Ovary (tissue), 9 donors: Measurements from ENCODE around the gene GPR26. TPM values are rescaled to one million over a fixed set of nuclear protein-coding genes. Genes with fewer than 3 reads are reported as not detected.

Experiments used
- DNase-seq, 5 donors: peaks; one replicate each; pipeline ENCODE4 v3.0.0-alpha.2; 2019 to 2020
- H3K27ac ChIP-seq, 2 donors: fragments of 200-600 bp; one replicate each; pipeline versions ENCODE4 v1.5.1 to v1.8.0; 2019 to 2022
- H3K27me3 ChIP-seq: fragments of 200-600 bp; one replicate; pipeline ENCODE4 v1.8.0; 2022
- H3K36me3 ChIP-seq: fragments of 200-600 bp; sonication (generic); one replicate; pipeline ENCODE4 v1.5.1; 2019
- H3K4me1 ChIP-seq: one replicate; pipeline ENCODE4 v1.8.1; 2013; ENCODE audit warnings: mild to moderate bottlenecking, moderate library complexity; ENCODE audit not compliant: insufficient read depth
- H3K4me3 ChIP-seq: fragments of 200-600 bp; sonication (generic); one replicate; pipeline ENCODE4 v1.5.1; 2017
- H3K9me3 ChIP-seq, 2 donors: fragments of 200-600 bp in 1 of 2; sonication (generic) in 1 of 2; one replicate each; pipeline versions ENCODE4 v1.5.1 to v1.8.1; 2013 to 2019; ENCODE audit warnings: mild to moderate bottlenecking in 1 of 2, moderate library complexity in 1 of 2
- CTCF ChIP-seq, 3 donors: fragments of 450-650 bp in 2 of 3; fragments of 200-600 bp in 1 of 3; IDR thresholded peaks; one replicate each; pipeline versions ENCODE4 v1.5.1 to v1.8.0; 2016 to 2022; ENCODE audit warnings: antibody characterized with exemption in 3 of 3, mild to moderate bottlenecking in 1 of 3
- EP300 ChIP-seq: sonication (generic); formaldehyde crosslinking; IDR thresholded peaks from one replicate; pipeline ENCODE4 v1.6.1; 2017; ENCODE audit warnings: antibody characterized with exemption
- POLR2A ChIP-seq: fragments of 450-650 bp; IDR thresholded peaks from one replicate; pipeline ENCODE4 v1.6.1; 2017; ENCODE audit warnings: antibody characterized with exemption, mild to moderate bottlenecking, moderate library complexity
- WGBS, 3 donors: extraction: QIAGEN DNeasy Blood & Tissue Kit in 1 of 3; methylation state at CpG; one replicate each; pipeline versions ENCODE4 v1.1.5 to v1.1.7; 2013 to 2017; 5-methylcytosine and 5-hydroxymethylcytosine counted together
- intact Hi-C, 4 donors: fragments of 100-400 bp; cut with DNase I; formaldehyde crosslinking; loops; one replicate each; pipeline versions ENCODE4 v1.11.0 to v1.15.1; 2022 to 2023
- polyA plus RNA-seq, 2 donors: library from polyadenylated mRNA; stranded (reverse); fragments of 200-250 nt in 1 of 2; fragments of 350-450 nt in 1 of 2; fragmentation: Illumina TruSeq in 1 of 2; extraction: RNeasy Lipid Tissue Mini Kit (QIAGEN cat#74804) in 1 of 2; gene quantifications; one replicate each; pipeline ENCODE4 v1.2.3, GENCODE V29; 2013 to 2014
- total RNA-seq, 7 donors: library from RNA; depleted of rRNA in 2 of 7; stranded (reverse); fragments of >200 nt in 2 of 7; fragmentation: NEBNext Ultra II Directional in 3 of 7; extraction: Animal tissue kit (Norgen Biotek cat#: 25700) in 3 of 7; gene quantifications; one replicate each; pipeline versions ENCODE4 v1.1.0 to v1.2.4, GENCODE V29; 2016 to 2023
- donor health status: DM: no; HTN: no; CAD: no; lungs with moderate emphysema.
- donor health status: DM: no; HTN: no; CAD: no.
- donor health status: Bipolar disorder and iron deficiency.
- donor health status: DM: yes; HTN: yes; CAD: no.
- donor health status: DM: no; HTN: no; CAD: no.
- donor health status: DM: yes; HTN: yes; CAD: no.

GPR26 gene
- total and polyA plus RNA-seq, 9 donors, result not detected

GRCh38 chr10:123648595-123648994, 17.6 kb upstream of the GPR26 start:
- TF ChIP-seq POLR2A (no peak), EP300 (no peak), CTCF (IDR thresholded peaks at IDR 0.05) (no peak)
- no peak for DNase-seq
- no peak overlapping the region for H3K27ac ChIP-seq
- no peaks in the 10 kb centered on the region for H3K36me3 ChIP-seq
- H3K4me1 ChIP-seq, result no peaks in the 10 kb centered on the region
- 19 to 39% (median 27%) methylated on average over 2 of the region's 2 CpGs for WGBS, 3 donors
- no peaks in the 10 kb centered on the region for H3K9me3 ChIP-seq
- no peaks in the 10 kb centered on the region for H3K27me3 ChIP-seq
- H3K4me3 ChIP-seq, result no peak overlapping the region
- intact Hi-C loops, result no loop called here

GRCh38 chr10:123649676-123650075, 16.5 kb upstream of the GPR26 start:
- intact Hi-C loops, result no loop called here
- TF ChIP-seq POLR2A (no peak), EP300 (no peak), CTCF (IDR thresholded peaks at IDR 0.05) (no peak)
- 54 to 75% (median 55%) methylated on average over 4 of the region's 4 CpGs for WGBS, 3 donors

GRCh38 chr10:123651421-123652047, 14.6 kb upstream of the GPR26 start:
- no peaks in the 10 kb centered on the region for H3K27me3 ChIP-seq
- no peaks in the 10 kb centered on the region for H3K4me1 ChIP-seq
- no peak overlapping the region for H3K27ac ChIP-seq
- WGBS, 3 donors, result 68 to 74% (median 70%) methylated on average over 6 of the region's 6 CpGs
- TF ChIP-seq CTCF (IDR thresholded peaks at IDR 0.05) (no peak), EP300 (no peak), POLR2A (no peak)
- H3K36me3 ChIP-seq, result no peaks in the 10 kb centered on the region
- no peaks in the 10 kb centered on the region for H3K9me3 ChIP-seq
- no peak for DNase-seq
- H3K4me3 ChIP-seq, result no peak overlapping the region
- intact Hi-C loops, result no loop called here

More at GRCh38 chr10:123649676-123650075, 16.5 kb upstream of the GPR26 start:
- no peak for DNase-seq
- no peaks in the 10 kb centered on the region for H3K36me3 ChIP-seq
- H3K27me3 ChIP-seq, result no peaks in the 10 kb centered on the region
- no peaks in the 10 kb centered on the region for H3K9me3 ChIP-seq
- no peak overlapping the region for H3K4me3 ChIP-seq
- no peaks in the 10 kb centered on the region for H3K4me1 ChIP-seq
- H3K27ac ChIP-seq, result no peak overlapping the region

GRCh38 chr10:123655751-123656150, 10.4 kb upstream of the GPR26 start:
- intact Hi-C loops, result no loop called here
- Histone ChIP-seq H3K27me3 (no peaks in the 10 kb centered on the region), H3K4me1 (no peaks in the 10 kb centered on the region), H3K36me3 (no peaks in the 10 kb centered on the region), H3K9me3 (no peaks in the 10 kb centered on the region), H3K4me3 (no peak overlapping the region), H3K27ac (no peak overlapping the region)
- TF ChIP-seq EP300, result no peak
- TF ChIP-seq POLR2A, result no peak
- TF ChIP-seq CTCF (IDR thresholded peaks at IDR 0.05), result no peak
- DNase-seq, result no peak
- 6 to 14% (median 6%) methylated on average over 2 of the region's 2 CpGs for WGBS, 3 donors
